SK-N-SH treated with all-trans-retinoic acid at 6 μM for 48 hours (cell line): ENCODE results near the gene HDAC4.

Experiments
- ATAC-seq: fragments of 200-7000 bp; cut with Tn5 transposase; 3 replicates; pipeline ENCODE4 v1.9.1; 2020; ENCODE audit warnings: mild to moderate bottlenecking, moderate library complexity
- ARNTL ChIP-seq: fragments of 450-650 bp; formaldehyde crosslinking; IDR thresholded peaks from 2 replicates; pipeline ENCODE4 v1.5.0; 2020; ENCODE audit warnings: low read depth, mild to moderate bottlenecking, moderate library complexity, borderline replicate concordance
- BACH2 ChIP-seq: fragments of 250-450 bp; sonication (Bioruptor Pico); IDR thresholded peaks from 2 replicates; pipeline ENCODE4 v1.9.0; 2021; ENCODE audit warnings: mild to moderate bottlenecking, borderline replicate concordance
- CREB5 ChIP-seq: fragments of 250-450 bp; sonication (Bioruptor Pico); IDR thresholded peaks from 2 replicates; pipeline ENCODE4 v1.5.1; 2020; ENCODE audit warnings: low read depth, mild to moderate bottlenecking, moderate library complexity
- CSDC2 ChIP-seq: fragments of 250-450 bp; sonication (Bioruptor Pico); IDR thresholded peaks from 2 replicates; pipeline ENCODE4 v1.5.0; 2020; ENCODE audit warnings: mild to moderate bottlenecking, moderate library complexity
- CSRNP3 ChIP-seq: fragments of 250-450 bp; sonication (Bioruptor Pico); IDR thresholded peaks from 2 replicates; pipeline ENCODE4 v1.5.1; 2021; ENCODE audit warnings: mild to moderate bottlenecking, moderate library complexity
- ESRRG ChIP-seq: fragments of 250-450 bp; sonication (Bioruptor Pico); IDR thresholded peaks from 2 replicates; pipeline ENCODE4 v1.6.1; 2021; ENCODE audit warnings: mild to moderate bottlenecking
- GLIS3 ChIP-seq: fragments of 250-450 bp; sonication (Bioruptor Pico); IDR thresholded peaks from 2 replicates; pipeline ENCODE4 v1.5.0; 2020; ENCODE audit warnings: mild to moderate bottlenecking, moderate library complexity
- ISL1 ChIP-seq: fragments of 250-450 bp; sonication (Bioruptor Pico); IDR thresholded peaks from 2 replicates; pipeline ENCODE4 v2.1.2; 2022; ENCODE audit warnings: mild to moderate bottlenecking, moderate library complexity
- OSR1 ChIP-seq: fragments of 250-450 bp; sonication (Bioruptor Pico); IDR thresholded peaks from 2 replicates; pipeline ENCODE4 v1.8.0; 2022; ENCODE audit warnings: moderate library complexity, mild to moderate bottlenecking, inconsistent platforms
- PATZ1 ChIP-seq: fragments of 250-450 bp; sonication (Bioruptor Pico); IDR thresholded peaks from 2 replicates; pipeline ENCODE4 v1.8.0; 2020; ENCODE audit warnings: mild to moderate bottlenecking, moderate library complexity, borderline replicate concordance
- PPARA ChIP-seq: fragments of 250-450 bp; sonication (Bioruptor Pico); IDR thresholded peaks from 2 replicates; pipeline ENCODE4 v1.5.0; 2020; ENCODE audit warnings: mild to moderate bottlenecking, borderline replicate concordance
- RARB ChIP-seq: fragments of 250-450 bp; sonication (Bioruptor Pico); IDR thresholded peaks from 2 replicates; pipeline ENCODE4 v1.8.0; 2021; ENCODE audit warnings: mild to moderate bottlenecking, moderate library complexity
- SNAI2 ChIP-seq: fragments of 250-450 bp; sonication (Bioruptor Pico); IDR thresholded peaks from 2 replicates; pipeline ENCODE4 v1.5.0; 2020; ENCODE audit warnings: mild to moderate bottlenecking, moderate library complexity
- TCF4 ChIP-seq: fragments of 250-450 bp; sonication (Bioruptor Pico); IDR thresholded peaks from 2 replicates; pipeline ENCODE4 v1.8.0; 2021; ENCODE audit warnings: mild to moderate bottlenecking, moderate library complexity, borderline replicate concordance
- TOX ChIP-seq: fragments of 250-450 bp; sonication (Bioruptor Pico); IDR thresholded peaks from 2 replicates; pipeline ENCODE4 v1.8.0; 2021; ENCODE audit warnings: mild to moderate bottlenecking, moderate library complexity, borderline replicate concordance
- TSHZ2 ChIP-seq: fragments of 250-450 bp; sonication (Bioruptor Pico); IDR thresholded peaks from 2 replicates; pipeline ENCODE4 v1.5.0; 2020; ENCODE audit warnings: mild to moderate bottlenecking, moderate library complexity
- ZC3H10 ChIP-seq: fragments of 250-450 bp; sonication (Bioruptor Pico); IDR thresholded peaks from 2 replicates; pipeline ENCODE4 v1.5.1; 2021; ENCODE audit warnings: mild to moderate bottlenecking, moderate library complexity
- ZFP3 ChIP-seq: fragments of 250-450 bp; sonication (Bioruptor Pico); IDR thresholded peaks from 2 replicates; pipeline ENCODE4 v1.5.0; 2020; ENCODE audit warnings: mild to moderate bottlenecking, moderate library complexity
- ZFP30 ChIP-seq: fragments of 450-650 bp; formaldehyde crosslinking; IDR thresholded peaks from 2 replicates; pipeline ENCODE4 v1.5.0; 2022; ENCODE audit warnings: mild to moderate bottlenecking, moderate library complexity
- ZNF565 ChIP-seq: fragments of 450-650 bp; formaldehyde crosslinking; conservative IDR thresholded peaks from 2 replicates; pipeline ENCODE4 v1.5.0; 2020; ENCODE audit warnings: low read depth, mild to moderate bottlenecking, moderate library complexity
- ZNF70 ChIP-seq: fragments of 450-650 bp; formaldehyde crosslinking; IDR thresholded peaks from 2 replicates; pipeline ENCODE4 v1.5.0; 2020; ENCODE audit warnings: mild to moderate bottlenecking, moderate library complexity
- ZNF8 ChIP-seq: fragments of 450-650 bp; formaldehyde crosslinking; IDR thresholded peaks from 2 replicates; pipeline ENCODE4 v1.5.0; 2020; ENCODE audit warnings: mild to moderate bottlenecking, moderate library complexity

Gene HDAC4

GRCh38 chr2:239295377-239296019 lies 105.3 kb downstream of the HDAC4 start:
- no peak for ATAC-seq
- TF ChIP-seq ISL1 (CRISPR knock-in tag) (no peak), TSHZ2 (CRISPR knock-in tag) (no peak), CSRNP3 (no peak), TOX (no peak), TCF4 (CRISPR knock-in tag) (no peak), PPARA (no peak), OSR1 (CRISPR knock-in tag) (no peak), ZNF8 (no peak), RARB (CRISPR knock-in tag) (no peak), ZNF565 (CRISPR knock-in tag) (no peak), GLIS3 (CRISPR knock-in tag) (no peak)
- TF ChIP-seq, all 23 proteins: peak for 0

GRCh38 chr2:239294571-239295054 lies 106.2 kb downstream of the HDAC4 start:
- TF ChIP-seq ISL1 (CRISPR knock-in tag) (no peak), CSRNP3 (no peak), ZNF565 (CRISPR knock-in tag) (no peak), CREB5 (no peak), TCF4 (CRISPR knock-in tag) (no peak), ZFP3 (CRISPR knock-in tag) (no peak), RARB (CRISPR knock-in tag) (no peak), BACH2 (CRISPR knock-in tag) (no peak), GLIS3 (CRISPR knock-in tag) (no peak)
- ATAC-seq, result no peak

GRCh38 chr2:239293775-239294430 lies 106.9 kb downstream of the HDAC4 start:
- ATAC-seq, result no peak
- TF ChIP-seq ZNF8, result no peak
- no peak for TF ChIP-seq ZFP3 (CRISPR knock-in tag)
- no peak for TF ChIP-seq OSR1 (CRISPR knock-in tag)
- TF ChIP-seq ZNF70 (CRISPR knock-in tag), result no peak
- no peak for TF ChIP-seq ARNTL (CRISPR knock-in tag)
- TF ChIP-seq ZFP30 (CRISPR knock-in tag), result no peak
- TF ChIP-seq ESRRG (CRISPR knock-in tag), result no peak
- TF ChIP-seq CREB5, result no peak
- TF ChIP-seq PATZ1, result no peak
- no peak for TF ChIP-seq TCF4 (CRISPR knock-in tag)
- no peak for TF ChIP-seq GLIS3 (CRISPR knock-in tag)
- TF ChIP-seq PPARA, result no peak
- TF ChIP-seq RARB (CRISPR knock-in tag), result no peak
- no peak for TF ChIP-seq SNAI2 (CRISPR knock-in tag)
- TF ChIP-seq TOX, result no peak
- TF ChIP-seq CSRNP3, result no peak
- no peak for TF ChIP-seq BACH2 (CRISPR knock-in tag)
- TF ChIP-seq ZC3H10 (CRISPR knock-in tag), result no peak
- no peak for TF ChIP-seq CSDC2
- no peak for TF ChIP-seq ISL1 (CRISPR knock-in tag)
